ENCODE measurements around the gene RALGAPA2.
A peak's percentile ranks its signal among the peaks of the same experiment; 100 is the strongest.
"Not testable (repeated sequence)": the region's sequence is repeated elsewhere in the genome, so short reads cannot be mapped to it uniquely, and the experiment has no call there.

Gene RALGAPA2

GRCh38 chr20:20363434-20363798 is 349.0 kb downstream of the RALGAPA2 start:
- DNase-seq, result peak; percentile 80

GRCh38 chr20:20362774-20363433 is 349.5 kb downstream of the RALGAPA2 start:
- DNase-seq, result peak; percentile 98

- DNase-seq, result peak; percentile 94
Observed at GRCh38 chr20:20360464-20360863, 352.0 kb downstream of the RALGAPA2 start.

GRCh38 chr20:20359628-20360027 is 352.8 kb downstream of the RALGAPA2 start:
- no peak for DNase-seq

- DNase-seq, result peak; percentile 94
Observed at GRCh38 chr20:20358801-20359200, 353.6 kb downstream of the RALGAPA2 start.

- DNase-seq, result not testable (repeated sequence)
Observed at GRCh38 chr20:20355503-20355902, 356.9 kb downstream of the RALGAPA2 start.

GRCh38 chr20:20353576-20353975 is 358.9 kb downstream of the RALGAPA2 start:
- DNase-seq, result no peak

- DNase-seq, result no peak
Observed at GRCh38 chr20:20344476-20344875, 368.0 kb downstream of the RALGAPA2 start.

- DNase-seq, result no peak
Observed at GRCh38 chr20:20343932-20344331, 368.5 kb downstream of the RALGAPA2 start.
